ENCODE results near the gene BIK. TPM values are rescaled to one million over a fixed set of nuclear protein-coding genes. Genes with fewer than 3 reads are reported as not detected.
"Not testable (repeated sequence)": the region's sequence is repeated elsewhere in the genome, so short reads cannot be mapped to it uniquely, and the experiment has no call there.

BIK gene
- polyA plus RNA-seq, 5 donors = 0.70 to 1.5 (median 1.1) TPM

- no peak for DNase-seq
Measured at GRCh38 chr22:43134553-43134952, 24.0 kb downstream of the BIK start.

DNA sequence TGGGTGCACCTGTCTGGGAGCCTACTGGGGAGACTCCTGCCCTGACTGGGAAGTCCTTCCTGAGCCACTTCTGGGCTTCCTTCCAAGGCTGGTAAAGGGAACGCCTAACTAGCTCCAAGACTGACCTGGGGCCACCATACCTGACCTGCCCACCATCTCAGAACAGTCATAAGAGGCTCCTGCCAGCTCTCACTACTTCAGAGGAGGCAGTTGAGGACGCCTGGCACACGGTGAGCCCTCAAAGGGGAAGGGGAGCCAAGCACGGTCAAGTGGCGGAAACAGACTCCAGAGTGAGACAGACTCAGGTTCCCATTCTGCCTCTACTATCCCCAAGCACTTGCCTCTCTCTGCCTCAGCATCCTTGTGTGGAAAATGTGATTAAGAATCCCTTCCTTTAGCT, 25.0 kb downstream of the BIK start:
- DNase-seq = no peak

DNA sequence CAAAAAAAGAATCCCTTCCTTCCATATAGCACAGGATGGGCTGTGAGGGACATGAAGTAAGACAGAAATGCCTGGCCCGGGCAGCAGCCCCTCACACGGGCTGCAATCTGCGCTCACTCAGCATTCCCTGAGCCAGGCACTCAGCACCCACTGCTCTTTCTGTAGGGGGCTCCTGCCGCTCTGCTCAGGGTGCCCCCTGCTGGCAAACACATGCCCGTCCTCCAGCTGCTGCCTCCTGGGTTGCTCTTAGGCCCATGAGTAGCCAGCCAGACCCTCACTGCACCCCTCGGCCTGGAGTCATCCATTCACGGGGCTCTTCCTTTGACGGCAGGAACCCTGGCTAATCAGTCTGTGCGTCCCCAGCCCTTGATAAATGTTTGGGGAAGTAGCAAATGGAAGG, 25.7 kb downstream of the BIK start:
- no peak for DNase-seq

DNA sequence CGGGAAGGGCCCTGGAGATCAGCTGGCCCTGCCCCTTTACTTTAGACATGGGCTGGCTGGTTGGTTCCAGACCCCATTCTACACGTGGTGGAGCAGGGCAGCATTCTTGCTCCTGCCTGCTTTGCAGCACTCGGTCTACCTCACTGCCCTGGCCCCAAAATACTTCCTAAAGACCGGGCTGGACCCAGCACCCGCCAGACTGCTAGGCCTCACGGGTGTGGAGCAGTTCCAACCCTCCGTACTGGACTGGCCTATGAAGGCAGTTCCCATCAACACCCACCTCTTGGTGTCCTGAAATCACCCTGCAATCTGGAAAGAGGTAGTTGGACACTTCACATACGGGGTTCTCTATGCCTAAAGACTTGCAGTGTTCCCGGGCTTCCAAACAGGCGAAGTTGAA, 26.3 kb downstream of the BIK start:
- DNase-seq = no peak

GRCh38 chr22:43142880-43143562, 32.5 kb downstream of the BIK start, which contains the start of gene MCAT:
Gene MCAT (minus strand): TSS chr22:43143398. CDS start chr22:43143348, 50 bp downstream.
- peak; percentile 77 to 78 for DNase-seq

- no peak for DNase-seq
Measured at GRCh38 chr22:43144949-43145348, 34.4 kb downstream of the BIK start.

- not testable (repeated sequence) for DNase-seq
Measured at GRCh38 chr22:43145371-43145770, 34.8 kb downstream of the BIK start.

- DNase-seq = not testable (repeated sequence)
Measured at GRCh38 chr22:43146332-43146731, 35.8 kb downstream of the BIK start.

DNA sequence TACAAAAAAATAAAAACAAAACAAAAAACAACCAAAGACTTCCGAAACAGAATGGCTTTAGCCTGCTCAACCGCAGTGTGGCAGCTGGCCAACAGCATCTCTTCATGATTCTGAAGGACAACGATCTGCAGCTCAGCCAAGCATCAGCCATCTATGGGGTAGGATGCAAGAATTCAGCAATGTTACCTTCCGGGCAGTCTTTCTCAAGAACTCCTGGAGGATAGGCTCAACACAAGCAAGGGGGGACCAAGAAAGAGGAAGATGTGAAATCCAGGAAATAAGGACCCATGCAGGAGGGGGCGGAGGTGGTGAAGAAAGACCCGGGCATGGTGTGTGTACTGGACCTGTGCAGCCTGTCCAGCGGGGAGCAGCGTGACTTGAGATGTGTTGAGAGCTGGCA, 37.3 kb downstream of the BIK start:
- DNase-seq = no peak

GRCh38 chr22:43148581-43148980, 38.0 kb downstream of the BIK start:
- DNase-seq = no peak

DNA sequence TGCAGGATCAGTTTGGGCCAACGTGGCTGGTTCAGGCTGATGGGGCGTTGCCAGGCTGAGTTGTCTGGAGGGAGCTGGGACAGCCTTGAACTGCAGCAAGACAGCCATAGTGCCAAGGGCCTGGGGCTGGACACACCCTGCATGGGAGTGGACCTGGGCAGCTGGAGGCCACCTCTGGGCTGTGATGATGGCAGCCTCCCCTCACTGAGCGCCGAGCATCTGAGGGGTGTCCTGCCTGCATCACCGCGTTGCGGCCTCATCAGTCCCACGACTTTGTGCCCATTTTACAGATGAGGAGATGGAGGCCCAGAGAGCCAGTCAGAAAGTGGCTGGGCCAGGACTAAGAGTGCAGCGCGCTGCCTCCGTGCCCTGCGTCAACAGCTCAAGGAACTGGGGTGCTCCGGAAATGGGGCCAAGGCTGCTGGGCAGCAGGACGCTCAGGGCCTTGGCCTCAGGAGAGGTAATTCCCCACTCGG, 40.2 kb downstream of the BIK start:
- no peak for DNase-seq

GRCh38 chr22:43151251-43152002, 40.9 kb downstream of the BIK start, which contains the start of gene TSPO:
Gene TSPO (plus strand): TSS chr22:43151559. CDS start chr22:43159239, 7,680 bp downstream.
- peak; percentile 36 to 55 for DNase-seq

- DNase-seq = no peak
Measured at GRCh38 chr22:43152003-43152356, 41.4 kb downstream of the BIK start.

GRCh38 chr22:43152357-43153071, 42.0 kb downstream of the BIK start:
- DNase-seq = peak in 1 of 2 donors; percentile 45

- no peak for DNase-seq
Measured at GRCh38 chr22:43153899-43154298, 43.3 kb downstream of the BIK start.

DNA sequence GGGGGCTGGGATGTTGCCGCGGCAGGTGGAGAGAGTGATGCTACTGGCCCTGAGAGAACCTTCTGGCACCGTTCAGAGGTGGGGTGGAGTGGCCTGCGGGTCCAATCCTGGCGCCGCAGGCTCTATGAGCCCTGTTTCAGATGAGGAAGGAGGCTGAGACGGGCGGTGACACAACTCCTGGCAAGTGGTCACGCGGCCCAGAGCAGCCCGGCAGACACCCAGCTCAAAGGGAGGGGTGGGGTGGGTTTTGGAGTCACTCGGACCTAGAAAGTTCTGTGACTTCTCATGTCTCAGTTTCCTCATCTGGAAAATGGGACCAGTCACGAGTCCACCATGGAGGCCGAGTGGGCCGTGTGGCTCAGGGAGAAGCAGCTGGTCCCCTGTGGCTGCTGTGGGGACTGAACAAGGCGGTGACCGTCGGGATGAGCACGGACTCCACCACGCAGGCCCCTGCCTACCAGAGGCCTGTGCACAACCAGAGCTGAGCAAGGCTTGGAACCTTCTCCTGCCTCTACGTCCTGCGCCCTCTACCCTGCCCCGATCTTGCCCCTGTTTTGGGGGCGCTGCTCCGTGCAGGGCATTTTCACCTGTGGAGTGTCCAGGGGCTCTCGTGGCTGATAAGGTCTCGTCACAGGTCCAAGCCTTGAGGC, 44.5 kb downstream of the BIK start:
- DNase-seq = no peak

DNA sequence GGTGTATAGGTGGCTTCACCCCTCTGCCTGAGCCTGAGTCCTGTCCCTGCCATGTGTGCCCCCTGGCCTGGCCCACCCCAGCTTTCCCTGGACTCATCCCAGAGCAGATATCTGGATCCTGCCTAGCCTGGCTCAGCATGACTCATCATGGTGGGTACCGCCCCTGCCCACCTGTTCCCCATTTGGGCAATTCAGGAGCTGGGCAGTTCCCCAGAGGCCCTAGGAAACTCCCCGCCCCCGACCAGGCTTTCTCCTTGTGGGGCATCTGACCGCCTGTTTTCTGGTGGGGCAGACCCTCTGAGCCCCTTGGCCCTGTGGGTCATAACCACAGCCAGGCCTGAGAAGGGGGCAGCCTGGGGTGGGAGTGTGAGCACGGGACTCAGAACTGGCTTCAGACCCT, 45.2 kb downstream of the BIK start:
- DNase-seq = no peak

DNA sequence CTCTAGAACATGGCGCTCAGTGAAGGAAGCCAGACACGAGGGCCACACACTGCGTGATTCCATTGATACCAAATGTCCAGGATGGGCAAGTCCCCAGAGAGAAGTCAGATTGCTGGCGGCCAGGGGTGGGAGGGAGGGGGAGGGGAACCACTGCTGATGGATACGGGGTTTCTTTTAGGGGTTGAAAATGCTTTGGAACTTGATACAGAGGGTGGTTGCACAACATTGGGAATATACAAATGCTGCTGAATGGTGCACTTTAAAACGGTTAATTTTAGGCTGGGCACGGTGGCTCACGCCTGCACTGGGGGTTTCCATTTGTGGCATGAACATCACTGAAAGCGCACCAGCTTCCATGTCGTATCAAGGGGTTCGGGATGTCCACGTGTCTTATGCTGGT, 45.9 kb downstream of the BIK start:
- no peak for DNase-seq

- DNase-seq = no peak
Measured at GRCh38 chr22:43157874-43158546, 47.5 kb downstream of the BIK start.

DNA sequence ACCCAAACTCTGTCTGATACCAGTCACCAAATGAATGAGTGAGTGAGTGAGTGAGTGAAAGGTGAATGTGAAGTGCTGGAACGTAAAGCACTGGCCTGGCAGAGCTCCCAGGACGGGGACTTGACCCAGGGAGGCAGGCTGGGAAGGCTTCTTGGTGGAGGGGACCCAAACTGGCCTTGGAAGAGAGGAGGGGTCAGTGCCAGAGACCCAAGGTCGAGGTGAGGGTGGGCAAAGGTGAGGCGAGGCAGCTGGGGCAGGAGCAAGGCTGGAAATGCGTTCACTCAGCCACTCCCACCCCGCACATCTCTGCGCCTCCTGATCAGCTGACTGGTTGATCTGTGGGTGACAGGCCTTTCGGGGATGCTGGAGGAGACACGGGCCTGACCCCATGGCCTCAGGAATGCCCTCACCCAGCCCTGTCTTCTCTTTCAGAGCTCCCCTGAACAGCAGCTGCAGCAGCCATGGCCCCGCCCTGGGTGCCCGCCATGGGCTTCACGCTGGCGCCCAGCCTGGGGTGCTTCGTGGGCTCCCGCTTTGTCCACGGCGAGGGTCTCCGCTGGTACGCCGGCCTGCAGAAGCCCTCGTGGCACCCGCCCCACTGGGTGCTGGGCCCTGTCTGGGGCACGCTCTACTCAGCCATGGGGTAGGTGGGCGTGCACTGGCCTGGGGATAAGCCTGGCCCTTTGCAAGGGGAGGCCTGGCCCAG, 48.4 kb downstream of the BIK start:
- DNase-seq = no peak
